Hair follicular keratinocyte (primary cell): ENCODE data around the gene PSME2. TPM values are rescaled to one million over a fixed set of nuclear protein-coding genes. Genes with fewer than 3 reads are reported as not detected.

Source experiments
- total RNA-seq: library from RNA; depleted of rRNA; stranded (reverse); fragments of >200 nt; gene quantifications from 2 replicates; pipeline ENCODE4 v1.2.3, GENCODE V29; 2015

The PSME2 gene, protein sequence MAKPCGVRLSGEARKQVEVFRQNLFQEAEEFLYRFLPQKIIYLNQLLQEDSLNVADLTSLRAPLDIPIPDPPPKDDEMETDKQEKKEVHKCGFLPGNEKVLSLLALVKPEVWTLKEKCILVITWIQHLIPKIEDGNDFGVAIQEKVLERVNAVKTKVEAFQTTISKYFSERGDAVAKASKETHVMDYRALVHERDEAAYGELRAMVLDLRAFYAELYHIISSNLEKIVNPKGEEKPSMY
- total RNA-seq, result 109 and 116 TPM in 2 replicates

GRCh38 chr14:24146453-24146977 is at the start of gene PSME2:
Gene PSME2 (minus strand): TSS chr14:24146610. CDS start chr14:24146581, 29 bp downstream.

DNA sequence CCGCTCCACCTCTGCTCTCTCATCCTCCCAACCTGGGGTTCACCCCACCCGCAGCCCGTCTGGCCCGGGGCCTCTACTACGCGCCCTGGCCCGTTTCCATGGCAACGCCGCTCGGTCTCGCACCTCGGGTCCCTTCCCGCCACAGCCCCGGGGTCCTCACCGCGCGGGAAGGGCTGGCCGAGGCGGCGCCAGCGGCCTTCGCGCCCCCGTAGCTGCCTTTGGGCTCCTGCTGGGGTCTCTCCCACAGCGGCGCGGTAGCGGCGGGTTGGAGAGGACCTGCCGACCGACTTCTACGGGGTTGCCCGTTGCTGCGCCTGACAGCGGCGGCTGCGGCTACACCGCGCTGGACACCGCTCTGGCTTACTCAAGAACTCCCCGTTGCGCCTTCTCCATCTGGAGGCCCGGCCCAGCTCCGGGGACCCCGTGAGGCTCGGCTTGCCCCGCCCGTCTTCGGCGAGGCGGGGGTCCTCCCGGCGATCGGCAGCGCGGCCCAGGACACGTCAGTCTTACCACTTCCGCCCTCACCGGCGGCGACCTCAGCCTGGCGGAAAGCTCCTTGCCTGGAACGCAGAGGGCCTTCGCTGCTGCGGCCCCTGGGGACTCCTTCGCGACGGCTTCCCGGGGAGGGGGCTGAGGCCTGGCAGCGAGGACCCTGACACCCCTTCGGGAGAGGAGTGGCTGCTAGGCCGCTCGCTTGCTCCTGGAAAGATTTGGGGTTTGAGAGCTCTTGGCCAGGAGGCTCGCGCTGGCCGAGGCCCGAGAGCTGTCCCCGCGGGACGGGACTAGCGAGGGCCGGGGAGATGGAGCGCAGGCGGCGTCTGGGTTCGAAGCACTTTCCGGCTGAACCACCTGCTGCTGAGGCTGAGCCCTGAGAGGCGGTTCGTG is 49.0 kb upstream of the PSME2 start, which contains the start of gene TM9SF1:
TSS of gene TM9SF1 (minus strand) at position 256 of the 885 bp plus-strand sequence. CDS start 422 bp downstream, outside the sequence.

DNA sequence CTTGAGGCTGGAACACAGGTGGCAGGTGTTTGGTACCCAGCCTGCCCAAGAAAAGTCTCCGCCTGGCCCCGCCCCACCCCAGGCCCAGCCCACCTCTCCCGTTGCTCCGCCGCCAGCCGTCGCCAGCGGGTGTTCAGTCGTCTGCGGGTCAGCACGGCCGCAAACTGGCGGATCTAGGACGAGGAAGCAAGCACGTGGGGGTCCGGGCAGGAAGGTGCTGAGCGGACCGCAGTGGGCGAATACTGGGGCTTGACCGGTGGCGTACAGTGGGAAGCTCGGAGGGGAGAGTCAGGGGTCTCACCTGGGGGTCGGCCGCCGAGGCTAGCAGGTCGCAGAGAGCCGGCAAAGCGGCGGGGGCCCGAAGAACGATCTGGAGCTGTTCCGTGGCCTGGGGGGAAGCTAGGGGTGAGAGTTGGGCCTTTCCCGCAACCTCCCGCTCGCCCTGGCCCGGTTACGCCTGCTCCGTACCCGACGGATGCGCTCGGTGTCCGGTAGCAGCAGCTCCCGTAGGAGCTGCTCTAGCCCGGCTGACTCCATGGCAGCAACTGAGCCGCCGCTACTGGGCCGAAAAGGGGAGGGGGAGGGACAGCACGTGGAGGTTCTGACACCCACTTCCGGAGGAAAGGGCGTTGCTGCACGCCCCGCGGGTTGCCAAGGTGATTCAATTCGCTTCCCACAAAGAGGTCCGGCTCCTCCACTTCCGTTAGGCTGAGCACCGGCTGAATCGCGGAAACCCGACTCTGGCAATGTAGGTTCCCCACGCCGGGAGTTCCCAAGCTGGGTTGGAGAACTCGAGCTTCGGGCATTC is 42.0 kb upstream of the PSME2 start, which contains the start of gene IPO4:
TSS of gene IPO4 (minus strand) at position 566 of the 808 bp plus-strand sequence. CDS start at position 537, 29 bp downstream.

DNA sequence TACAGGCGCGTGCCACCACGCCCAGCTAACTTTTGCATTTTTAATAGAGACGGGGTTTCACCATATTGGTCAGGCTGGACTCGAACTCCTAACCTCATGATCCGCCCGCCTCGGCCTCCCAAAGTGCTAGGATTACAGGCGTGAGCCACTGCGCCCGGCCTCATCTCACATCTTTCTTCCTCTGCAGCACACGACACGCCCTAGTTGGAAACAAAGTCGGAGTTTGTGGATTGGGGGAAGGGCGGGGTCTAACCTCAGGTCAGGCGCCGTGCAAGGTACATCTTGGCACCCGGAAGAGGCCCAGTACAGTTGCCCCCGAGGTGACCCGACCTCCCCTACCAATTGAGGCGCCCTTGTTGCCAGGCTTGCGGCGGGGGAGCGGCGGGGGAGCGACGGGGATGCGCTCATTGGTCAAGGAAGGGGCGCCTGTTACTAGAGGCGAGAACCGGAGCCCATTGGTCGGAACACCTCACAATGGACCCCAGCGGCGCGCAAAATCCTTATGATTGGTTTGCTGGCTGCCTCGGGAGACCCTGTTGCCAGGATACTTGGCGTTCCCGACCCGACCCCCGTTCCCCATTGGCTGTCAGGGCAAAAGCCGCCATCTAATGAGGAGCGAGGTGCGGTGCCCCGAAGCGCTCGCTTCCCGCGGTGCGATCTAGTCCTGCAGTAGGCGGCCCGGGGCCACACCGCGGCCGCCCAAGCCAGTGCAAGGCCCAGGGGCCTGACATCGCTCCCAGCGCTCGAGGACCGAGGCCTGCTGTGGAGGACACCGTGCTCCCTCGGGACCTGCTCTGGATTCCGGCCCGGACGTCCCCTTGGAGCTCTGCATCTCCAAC is 25.2 kb upstream of the PSME2 start, which contains the start of gene REC8:
TSS of gene REC8 (plus strand) at position 659 of the 839 bp plus-strand sequence. CDS start 473 bp downstream, outside the sequence.

DNA sequence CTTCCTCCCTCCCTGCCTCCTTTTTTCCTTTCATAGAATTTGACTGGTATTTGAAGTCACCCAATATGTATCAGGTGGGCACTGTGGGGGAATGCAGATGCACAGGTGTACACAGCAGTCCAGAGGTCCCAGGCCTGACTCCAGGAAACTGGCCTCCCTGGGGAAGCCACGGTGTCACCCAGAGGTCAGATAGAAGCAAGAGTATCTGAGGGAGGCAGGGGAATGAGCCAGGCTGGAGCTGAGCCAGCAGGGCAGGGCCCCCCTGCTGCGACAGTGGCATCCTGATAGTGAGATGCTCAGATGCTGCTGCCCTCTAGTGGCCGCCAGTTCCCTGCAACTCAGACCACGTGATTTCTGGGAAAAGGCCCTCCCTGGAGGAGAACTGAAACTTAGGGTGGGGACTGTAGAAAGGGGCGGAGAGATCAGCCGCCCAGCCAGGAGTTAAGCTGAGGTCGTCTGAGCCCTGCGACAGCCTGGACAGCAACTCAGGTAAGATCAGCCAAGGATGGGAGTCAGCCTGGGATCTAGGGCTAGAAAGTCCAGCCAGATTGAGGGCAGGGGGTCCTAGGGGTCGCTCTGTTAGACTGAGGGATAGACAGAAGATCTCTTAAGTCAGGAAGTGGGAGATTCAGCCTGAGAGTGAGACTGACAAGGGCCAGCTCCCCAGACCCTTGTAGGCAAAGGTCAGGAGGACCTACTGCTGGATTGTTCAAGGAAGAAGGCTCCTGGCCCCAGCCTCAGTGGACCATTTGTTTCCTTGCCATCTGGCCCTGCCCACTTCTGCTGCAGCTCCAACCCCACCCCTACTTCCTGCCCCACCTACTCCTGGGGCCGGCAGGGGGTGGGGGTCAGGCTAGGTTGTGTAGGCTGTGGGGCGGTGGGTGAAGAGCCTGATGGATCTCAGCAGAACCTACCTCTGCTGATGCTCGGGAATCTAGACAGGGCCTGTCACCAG is 14.7 kb upstream of the PSME2 start, which contains the start of gene IRF9:
TSS of gene IRF9 (plus strand) at position 416 of the 955 bp plus-strand sequence. CDS start 880 bp downstream, outside the sequence.

DNA sequence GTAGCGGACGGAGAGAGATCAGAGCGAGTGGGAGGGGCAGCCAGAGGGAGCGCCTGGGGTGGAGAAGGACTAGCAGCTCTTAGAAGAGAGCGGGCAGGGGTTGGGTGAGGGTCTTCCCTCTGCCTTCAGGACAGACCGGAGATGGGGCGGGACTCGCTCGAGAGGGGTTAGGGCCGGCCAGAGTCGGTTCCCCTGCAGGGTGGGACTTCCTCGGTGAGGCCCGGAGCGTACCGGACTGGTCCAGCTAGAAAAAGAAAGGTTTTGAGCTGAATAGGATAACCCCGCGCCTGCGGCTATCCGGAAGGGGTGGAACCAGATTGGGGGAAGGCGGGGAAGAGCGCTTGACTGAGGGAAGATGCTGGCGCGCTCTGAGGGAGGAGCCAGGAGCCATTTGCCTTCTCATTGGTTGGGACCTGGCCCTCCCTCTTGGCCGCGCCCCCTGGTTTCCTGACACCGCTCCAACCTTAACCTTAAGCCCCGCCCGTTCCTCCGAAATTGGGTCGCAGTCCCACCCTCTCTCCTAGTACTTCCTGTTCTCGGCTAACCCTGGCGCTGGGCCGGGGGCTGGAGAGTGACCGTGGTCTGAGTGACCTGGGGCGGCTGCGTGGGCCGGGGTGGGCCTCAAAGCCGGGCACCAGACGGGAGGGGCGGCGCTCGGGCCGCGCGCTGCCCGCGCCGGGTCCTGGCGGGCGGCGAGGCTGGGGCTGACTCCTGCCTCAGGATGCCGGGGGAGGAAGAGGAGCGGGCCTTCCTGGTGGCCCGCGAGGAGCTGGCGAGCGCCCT is 759 bp upstream of the PSME2 start, which contains the start of gene RNF31:
TSS of gene RNF31 (plus strand) at position 521 of the 783 bp plus-strand sequence. CDS start at position 722, 201 bp downstream.

DNA sequence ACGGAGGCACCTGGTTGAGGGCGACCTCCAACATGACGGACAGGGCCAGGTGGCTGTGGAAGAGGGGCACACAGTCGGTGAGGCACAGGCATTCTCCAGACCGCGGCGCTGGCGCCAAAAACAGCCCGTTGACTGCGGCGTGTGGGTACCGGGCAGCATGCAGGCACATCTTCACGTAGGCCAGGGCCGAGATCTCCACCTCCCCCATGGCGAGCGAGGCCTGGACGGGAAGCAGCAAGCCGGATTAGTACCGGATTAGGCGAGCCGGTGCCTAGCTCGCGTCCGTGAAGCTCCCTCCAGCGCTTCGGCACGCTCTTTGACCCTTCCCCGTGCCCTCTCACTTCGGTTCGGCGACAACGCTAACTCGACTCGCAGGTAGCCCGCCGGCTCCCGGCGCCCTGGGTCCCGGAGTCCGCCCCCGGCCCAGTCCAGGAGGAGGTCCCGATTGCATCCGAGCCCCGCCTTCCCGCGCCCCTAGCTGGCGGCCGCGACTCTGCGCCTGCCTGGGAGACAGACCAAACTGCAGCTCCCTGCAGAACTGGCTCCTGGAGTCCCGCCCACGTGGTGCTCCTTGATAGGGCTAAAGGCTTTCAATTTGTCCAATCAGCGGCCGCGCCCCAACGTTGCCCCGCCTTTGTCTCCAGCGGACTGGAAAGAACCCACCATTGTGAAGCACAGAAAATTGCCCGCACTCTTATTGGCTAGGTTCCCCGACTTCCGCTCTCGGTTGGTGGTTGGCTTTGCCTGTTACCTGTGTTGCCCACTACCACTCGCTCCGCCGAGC is 5.1 kb downstream of the PSME2 start, which contains the start of gene EMC9:
TSS of gene EMC9 (minus strand) at position 495 of the 784 bp plus-strand sequence. CDS start at position 208, 287 bp downstream.

DNA sequence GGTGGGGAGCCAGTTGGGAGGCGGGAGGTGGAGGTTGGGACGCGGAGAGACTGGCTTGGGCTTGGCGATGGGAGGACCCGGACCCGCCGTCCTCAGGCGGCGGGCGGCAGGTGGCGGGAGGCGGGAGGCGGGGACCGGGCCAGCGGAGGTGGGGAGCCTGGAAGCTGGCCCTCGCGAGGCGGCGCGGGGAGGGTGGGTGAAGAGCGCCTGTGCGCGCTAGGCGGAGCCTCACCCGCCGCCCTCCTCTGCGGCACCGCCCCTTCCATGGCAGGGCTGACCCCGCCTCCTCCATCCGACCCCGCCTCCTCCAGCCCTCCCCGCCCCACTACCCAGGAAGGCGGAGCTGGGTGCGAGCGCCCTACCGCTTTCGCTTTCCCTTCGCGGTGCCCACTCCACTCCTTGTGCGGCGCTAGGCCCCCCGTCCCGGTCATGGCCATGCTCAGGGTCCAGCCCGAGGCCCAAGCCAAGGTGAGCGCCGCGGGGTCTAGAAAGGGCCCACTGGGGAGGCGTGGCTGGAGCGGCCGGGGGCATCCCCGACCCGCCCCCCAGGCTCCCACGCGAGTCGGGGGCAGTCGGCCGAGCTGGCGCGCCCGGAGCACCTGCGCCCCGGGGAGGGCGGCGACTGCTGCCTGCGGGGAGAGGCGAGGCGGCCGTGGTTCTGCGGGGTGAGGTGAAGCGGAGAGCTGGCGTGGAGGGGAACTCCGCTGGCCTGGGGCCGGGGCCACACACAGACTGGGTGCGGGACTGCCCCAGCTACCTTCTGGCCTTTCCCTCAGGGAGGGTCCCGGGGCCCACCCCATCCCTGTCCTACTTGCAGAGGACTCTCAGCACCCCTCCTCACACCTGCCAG is 10.4 kb downstream of the PSME2 start, which contains the start of gene PSME1:
TSS of gene PSME1 (plus strand) at position 361 of the 850 bp plus-strand sequence. CDS start at position 430, 69 bp downstream.

DNA sequence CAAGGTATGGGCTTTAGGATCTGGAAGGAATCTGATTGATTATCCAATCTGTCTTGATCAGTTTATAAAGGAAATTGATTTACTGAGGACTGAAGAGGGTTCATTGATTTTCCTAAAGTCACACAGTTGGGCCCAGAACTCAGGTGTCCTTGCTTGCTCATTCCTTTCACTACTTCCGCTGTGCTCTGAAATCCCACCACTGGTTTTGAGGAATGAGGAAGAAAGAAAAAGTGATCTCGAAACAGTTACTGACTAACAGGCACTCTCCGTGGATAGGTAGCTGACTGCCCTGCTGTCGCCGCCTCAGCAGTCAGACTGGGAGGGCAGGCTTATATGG is 16.1 kb downstream of the PSME2 start, which contains the start of gene FITM1:
TSS of gene FITM1 (plus strand) at position 280 of the 337 bp plus-strand sequence. CDS start 905 bp downstream, outside the sequence.

DNA sequence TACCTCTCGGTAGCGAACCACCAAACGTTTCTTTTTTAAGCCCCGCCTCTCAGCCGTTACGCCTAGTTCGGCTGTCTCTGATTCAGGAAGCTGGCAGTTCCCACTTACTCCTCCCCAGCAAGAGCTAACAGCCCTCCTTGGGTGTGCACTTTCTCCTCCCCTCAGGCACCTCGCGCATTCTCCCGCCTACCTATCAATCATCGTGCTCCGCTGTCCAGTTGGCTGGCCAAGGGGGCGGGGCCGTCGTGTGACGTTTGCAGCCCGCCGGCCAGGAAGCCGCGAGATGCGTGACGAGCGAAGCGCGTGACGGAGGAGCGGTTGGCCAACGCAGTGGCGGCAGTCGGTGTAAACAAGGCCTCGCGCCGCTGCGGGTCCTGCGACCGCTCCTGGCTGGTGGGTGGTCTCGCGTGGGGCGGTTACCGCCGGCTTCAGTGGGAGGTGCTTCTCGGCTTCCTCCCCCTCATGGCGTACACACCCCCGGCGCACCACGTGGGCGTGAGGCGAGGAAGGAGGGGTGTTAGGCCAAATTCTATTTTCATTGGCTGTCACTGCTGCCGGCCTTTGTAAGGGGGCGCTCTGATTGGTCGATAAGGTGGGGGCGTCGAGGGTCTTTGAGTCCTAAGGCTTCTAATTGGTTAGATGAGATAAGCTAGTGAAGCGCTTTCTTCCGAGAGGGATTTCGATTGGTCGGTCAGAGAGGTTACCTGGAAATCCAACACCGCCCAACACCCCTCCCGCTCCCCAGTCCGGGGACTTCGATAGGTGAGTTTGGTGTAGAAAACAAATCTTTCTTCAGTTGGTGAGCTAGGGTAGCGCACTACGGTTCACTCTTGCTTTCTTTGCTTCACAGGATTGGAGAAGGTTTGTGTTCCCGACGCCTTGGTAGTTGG is 31.6 kb downstream of the PSME2 start, which contains the start of the genes DCAF11 and NRL:
TSS of gene DCAF11 (plus strand) at position 246 of the 890 bp plus-strand sequence. CDS start 818 bp downstream, outside the sequence.
TSS of gene NRL (minus strand) at position 418 of the 890 bp plus-strand sequence. CDS start 32,101 bp downstream, outside the sequence.

DNA sequence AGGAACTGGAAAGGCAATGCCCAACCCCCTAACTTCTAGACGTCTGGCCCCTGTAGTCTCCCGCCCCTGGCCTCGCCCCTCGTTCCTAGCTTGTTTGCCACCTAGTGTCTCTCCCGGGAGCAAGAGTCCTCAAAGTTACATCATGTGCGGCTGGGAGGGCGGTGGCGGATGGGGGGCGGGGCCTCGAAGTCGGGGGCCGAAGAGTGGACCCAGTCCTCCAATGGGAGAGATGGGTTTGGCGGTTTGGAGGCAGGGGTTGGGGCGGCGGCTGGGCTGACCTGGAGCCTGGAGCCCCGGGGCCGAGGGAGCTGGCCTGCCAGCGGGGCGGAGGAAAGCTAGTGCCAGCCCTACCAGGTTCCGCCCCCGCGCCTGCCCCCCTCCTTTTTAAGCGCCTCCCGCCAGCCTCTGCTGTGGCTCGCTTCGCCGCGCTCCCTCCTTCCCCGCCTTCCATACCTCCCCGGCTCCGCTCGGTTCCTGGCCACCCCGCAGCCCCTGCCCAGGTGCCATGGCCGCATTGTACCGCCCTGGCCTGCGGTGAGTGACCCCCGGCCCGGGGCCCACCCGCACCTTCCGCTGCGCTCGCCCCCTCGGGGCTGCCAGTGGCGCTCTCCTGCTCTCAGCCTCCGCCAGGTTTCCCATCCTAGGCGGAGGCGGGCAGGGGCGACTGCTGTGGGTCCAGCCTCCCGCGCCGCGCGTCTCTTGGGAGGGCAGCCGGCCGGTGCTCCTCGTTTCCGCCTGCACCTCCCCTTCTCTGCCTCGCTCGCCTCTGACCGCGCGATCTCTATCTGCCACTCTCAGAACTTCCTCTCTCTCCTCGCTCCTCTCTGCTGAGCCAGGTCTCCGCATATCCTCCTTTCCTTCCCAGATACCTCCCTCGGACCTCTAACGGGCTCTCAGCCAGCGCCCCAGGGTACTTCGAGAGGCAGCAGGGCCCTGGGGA is 52.2 kb downstream of the PSME2 start, which contains the start of gene PCK2:
TSS of gene PCK2 (plus strand) at position 411 of the 940 bp plus-strand sequence. CDS start at position 506, 95 bp downstream.

